Measurements from ENCODE around the gene ZC3H13.
"Not testable (repeated sequence)": the region's sequence is repeated elsewhere in the genome, so short reads cannot be mapped to it uniquely, and the experiment has no call there.

ZC3H13 gene

GRCh38 chr13:46004491-46004890 is 48.1 kb downstream of the ZC3H13 start:
- peak; percentile 25 for DNase-seq

DNA sequence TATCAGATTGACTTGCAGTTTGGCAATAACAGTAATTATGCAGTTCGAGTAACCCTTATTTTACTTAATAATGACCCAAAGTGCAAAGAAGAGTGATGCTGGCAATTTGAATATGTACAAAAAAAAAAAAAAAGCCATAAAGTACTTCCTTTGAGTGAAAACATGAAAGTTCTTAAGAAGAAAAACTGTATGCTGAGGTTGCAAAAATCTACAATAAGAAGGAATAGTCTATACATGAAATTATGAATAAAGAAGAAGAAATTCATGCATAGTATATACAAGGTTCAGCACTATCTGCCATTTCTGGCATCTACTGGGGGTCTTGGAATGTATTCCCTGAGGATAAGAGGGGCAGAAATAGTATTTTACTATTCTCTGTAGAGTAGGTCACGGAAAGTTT is 55.9 kb downstream of the ZC3H13 start:
- DNase-seq, result no peak

- DNase-seq, result no peak
Observed at GRCh38 chr13:45995245-45995644, 57.3 kb downstream of the ZC3H13 start.

GRCh38 chr13:45994752-45995151 is 57.8 kb downstream of the ZC3H13 start:
- DNase-seq, result no peak

DNA sequence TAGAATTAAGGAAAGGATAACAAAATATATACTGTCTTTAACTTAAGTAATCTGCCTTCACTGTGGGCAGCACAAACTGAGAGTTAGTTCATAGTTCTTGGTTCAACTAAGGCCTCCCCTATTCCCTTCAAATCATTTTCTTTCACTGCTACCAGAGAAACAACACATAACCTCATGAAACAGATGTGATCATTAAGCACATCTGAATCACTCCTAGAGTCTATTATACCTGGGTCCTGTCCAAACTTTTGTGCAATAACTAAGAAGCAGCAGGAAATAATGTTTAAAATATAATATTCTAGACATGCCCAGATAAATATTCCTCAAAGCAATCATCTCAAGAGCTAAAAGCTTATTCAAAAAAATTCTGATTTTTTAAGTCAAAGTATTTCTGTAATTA is 62.9 kb downstream of the ZC3H13 start:
- DNase-seq, result no peak

GRCh38 chr13:45981127-45981526 is 71.4 kb downstream of the ZC3H13 start:
- not testable (repeated sequence) for DNase-seq

- DNase-seq, result no peak
Observed at GRCh38 chr13:45975337-45975736, 77.2 kb downstream of the ZC3H13 start.

DNA sequence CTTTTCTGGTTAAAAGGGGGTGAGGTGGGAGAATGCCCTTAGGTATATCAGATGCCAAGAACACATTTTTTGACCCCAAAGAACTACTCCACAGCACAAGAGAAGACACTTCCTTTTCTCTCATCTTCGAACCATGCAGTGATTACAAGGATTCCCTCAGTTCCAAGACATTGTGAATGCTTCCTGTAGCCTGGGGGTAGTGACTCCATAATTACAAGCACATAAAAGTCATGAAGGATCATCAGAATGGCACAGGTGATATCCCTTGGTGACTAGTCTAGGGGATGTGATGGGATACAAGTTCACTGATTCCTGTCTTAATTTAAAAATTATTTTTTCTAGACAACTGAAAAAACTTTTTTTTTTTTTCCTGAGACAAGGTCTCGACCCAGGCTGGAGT is 78.0 kb downstream of the ZC3H13 start:
- DNase-seq, result no peak

DNA sequence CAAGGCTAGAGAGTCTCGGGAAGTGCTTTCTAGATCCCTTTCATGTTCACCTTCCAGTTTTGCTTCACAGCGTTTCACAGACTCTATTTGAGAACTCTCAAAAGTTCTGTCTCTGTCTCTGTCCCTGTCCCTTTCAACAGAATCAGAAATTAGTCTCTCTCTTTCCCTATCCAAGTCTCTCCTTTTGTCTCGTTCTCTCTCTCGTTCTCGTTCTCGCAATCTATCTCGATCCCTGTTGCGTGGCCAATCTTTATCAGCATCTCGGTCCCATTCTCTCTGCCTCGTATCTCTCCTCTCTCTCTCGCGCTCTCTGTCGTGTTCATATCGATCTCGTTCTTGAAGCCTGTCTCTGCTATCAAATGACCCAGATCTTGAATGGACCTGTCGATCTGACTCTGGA is 85.0 kb downstream of the ZC3H13 start:
- DNase-seq, result no peak

DNA sequence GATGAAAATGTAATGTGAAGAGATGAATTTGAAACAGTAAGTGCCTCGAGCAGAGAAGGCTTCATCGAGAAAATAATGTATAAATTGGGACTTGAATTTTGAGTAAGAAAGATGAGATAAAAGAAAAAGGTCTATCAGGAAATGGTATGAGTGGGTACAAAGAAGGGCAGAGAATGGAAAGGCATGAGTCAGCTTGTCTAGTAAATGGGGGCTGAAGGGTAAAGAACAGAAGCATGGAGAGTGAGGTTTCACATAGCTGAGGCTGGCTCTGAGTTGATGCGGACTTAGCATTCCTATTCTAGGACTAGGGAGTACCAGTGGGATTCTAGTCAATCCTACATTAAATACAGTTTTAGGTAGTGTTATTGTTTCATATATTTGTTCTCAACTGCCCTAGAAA is 85.8 kb downstream of the ZC3H13 start:
- DNase-seq, result no peak

DNA sequence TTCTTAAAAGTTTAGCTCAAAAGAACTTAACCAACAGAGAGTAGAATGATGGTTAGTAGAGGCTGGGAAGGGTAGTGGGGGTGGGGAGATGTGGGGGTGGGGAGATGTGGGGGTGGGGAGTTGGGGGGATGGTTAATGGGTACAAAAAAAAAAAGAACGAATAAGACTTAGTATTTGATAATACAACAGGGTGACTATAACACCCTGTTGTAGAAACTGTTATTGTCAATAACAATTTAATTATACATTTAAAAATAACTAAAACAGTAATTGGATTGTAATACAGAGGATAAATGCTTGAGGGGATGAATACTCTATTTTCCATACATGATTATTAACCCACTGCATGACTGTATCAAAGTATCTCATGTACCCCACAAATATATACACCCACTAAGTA is 91.1 kb downstream of the ZC3H13 start:
- no peak for DNase-seq

DNA sequence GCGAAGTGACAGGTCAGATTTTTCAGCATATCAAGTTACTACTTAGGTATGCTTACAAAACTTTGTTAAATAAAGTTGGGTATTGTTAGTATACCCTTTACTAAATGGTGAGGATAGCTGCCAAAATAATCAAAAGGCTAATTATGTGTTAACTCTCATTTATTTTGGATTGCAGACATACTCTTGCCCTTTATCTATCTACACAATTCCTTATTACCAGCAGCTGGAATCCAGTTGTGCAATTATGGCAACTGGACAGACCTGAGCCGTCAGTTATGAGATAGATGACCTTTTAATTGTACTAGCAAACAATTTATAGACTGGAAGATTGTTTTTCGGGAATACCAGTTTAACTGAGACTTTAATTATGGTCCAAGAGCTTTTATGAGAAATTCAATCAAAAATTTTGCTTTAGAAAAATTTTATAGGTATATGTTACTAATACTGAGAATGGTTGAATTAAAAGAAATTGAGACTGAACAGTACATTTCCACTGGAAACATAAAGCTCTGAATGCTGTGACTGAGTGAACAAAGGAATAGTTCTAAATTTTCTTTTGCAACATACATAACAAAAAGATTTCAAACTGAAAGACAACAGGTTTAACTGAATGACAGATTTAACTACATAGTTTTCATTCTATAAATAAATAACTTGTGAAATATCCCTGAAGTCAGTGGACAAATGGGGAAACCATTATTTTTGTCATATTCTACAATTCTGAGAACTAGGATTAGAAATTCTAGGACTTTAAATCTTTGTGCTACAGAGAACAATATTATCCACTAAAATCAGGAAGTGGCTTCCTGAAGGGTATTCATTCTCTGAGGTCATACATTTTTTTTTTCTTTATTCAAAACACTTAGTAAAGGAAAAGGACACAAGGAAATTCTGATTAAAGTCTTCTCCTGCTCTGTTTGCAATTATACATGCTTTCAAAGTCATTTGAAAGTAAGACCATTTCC is 97.4 kb downstream of the ZC3H13 start:
- peak; percentile 46 for DNase-seq

DNA sequence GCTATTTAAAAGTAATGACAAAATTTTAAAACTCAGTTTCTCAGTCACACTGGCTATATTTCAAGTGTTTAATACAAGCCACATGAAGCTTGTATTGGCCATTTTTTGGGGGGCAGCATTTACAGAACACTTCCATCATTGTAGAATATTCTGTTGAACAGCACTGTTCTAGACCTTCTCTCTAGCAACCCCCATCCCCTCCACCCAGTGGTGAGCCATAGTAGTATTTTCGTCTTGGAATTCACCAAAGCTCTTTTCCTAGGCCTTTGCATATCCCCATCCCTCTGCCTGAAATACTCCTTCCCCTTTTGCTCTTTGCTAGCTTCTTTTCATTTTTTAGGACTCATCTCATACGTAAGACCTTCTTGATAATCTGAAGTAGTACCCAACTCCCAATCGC is 99.5 kb downstream of the ZC3H13 start:
- DNase-seq, result no peak

DNA sequence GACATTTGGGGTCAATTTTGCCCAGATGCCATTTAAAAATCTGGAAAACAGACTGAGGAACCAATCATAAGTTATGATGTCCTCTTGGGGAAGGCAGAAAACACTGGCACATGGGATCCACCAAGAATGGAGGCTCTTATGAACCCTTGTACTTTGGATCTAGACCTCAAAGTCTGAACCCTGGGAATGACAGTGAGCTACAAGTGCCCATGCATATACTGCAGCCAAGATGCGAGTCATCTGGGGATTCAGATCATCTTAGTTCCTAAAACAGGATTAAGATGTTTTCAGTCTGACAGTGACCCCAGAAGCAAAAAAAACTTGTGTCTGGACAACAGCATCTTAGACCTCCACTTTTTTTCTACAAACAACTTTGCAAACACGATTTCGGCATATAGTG is 100.8 kb downstream of the ZC3H13 start:
- peak; percentile 53 for DNase-seq

DNA sequence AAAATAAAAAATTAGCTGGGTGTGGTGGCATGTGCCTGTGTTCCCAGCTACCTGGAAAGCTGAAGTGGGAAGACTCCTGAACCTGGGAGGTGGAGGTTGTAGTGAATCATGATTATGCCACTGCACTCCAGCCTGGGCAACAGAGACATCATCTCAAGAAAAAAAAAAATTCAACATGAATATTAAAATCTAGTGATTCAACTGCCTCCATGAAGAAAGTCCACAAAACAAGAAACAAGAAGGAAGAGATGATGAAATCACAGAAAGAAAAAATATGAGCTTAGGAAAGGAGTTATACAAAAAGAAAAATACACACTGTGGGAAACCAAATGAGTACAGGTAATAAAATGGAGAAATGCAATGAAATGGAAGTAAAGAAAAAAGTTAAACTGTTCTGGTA is 101.4 kb downstream of the ZC3H13 start:
- peak; percentile 32 for DNase-seq

DNA sequence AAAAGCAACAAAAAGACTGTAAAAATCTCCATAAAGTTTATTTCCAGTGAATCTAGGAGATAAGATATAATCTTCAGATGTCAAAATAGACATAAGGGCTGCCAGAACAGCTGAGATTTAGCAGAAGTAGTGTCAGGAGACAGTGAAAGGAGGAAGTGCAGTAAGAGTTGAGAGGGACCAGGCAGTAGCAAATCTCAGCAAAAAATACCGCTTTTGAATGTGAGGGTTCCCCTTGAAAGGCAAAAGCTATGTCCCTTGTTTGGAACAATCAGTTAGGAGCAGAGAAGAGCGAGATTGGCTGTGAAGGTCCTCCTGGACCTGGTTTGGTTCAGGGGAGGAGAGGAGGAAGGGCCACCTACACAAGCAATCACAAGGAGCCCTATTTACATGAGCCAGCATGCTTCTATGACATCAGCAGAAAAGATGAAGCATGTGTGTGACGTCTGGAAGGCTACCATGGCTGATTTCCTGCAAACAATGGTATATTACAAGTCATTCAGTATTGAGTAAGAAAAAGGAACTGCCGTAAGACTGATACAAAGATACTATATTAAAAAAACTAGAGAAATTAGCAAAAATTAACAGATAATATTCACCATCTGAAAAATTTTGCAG is 102.1 kb downstream of the ZC3H13 start:
- DNase-seq, result peak; percentile 87

DNA sequence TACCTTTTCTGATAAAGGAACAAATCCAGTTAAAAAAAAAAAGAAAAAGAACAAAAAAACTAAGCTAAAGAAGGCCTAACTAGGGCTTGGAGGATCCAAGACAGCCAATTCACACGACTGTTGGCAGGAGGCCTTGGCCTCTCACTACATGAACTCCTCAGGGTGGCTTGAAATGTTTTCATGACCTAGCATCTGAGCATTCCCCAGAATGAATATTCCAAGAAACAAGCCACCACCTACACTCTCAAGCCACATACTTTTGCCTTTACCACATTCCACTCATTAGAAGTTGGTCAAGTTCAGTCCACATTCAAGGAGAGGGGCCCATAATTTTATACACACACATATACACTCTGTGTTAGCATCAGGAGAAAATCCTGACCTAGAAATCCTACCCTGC is 103.4 kb downstream of the ZC3H13 start:
- DNase-seq, result no peak

DNA sequence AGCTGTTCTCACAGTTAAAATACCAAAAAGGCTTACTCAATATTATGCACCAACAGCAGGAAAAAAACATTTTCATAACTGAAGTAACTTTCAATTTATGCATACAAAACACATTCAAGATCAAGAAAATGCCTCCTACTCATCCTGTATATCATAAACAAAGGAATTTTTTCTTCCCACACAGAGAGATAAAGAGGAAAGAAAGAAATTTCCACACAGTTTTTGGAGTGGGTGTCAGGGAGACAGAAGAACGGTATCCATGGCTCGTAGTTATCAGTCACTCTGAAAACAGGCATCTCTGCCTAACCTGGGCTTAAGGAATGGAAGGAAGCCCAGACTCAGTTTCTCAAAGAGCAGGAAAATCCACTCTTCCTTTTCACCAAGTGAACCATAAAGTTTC is 108.6 kb downstream of the ZC3H13 start:
- DNase-seq, result peak; percentile 29

- no peak for DNase-seq
Observed at GRCh38 chr13:45943120-45943519, 109.4 kb downstream of the ZC3H13 start.

- DNase-seq, result no peak
Observed at GRCh38 chr13:45941261-45941660, 111.3 kb downstream of the ZC3H13 start.

- peak; percentile 64 for DNase-seq
Observed at GRCh38 chr13:45940061-45940460, 112.5 kb downstream of the ZC3H13 start.

DNA sequence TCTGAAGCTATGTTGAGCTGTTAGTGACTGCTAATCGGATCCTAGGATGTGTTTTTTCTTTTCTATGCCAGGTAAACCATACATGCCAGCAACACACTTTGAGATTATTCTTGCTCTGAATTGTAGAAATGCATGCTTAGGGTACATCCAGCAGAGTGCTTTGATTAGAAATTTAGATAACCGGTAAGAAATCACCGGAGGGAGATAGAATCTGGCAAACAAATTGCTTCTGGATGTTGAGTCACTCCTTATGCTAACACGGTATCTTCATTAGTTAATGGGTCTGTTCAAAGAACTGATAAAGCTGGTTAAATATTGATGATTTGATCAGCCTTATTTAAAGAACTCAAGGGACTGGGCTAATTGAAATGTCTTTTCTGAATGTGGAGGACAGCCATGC is 115.9 kb downstream of the ZC3H13 start:
- no peak for DNase-seq

GRCh38 chr13:45934283-45934682 is 118.3 kb downstream of the ZC3H13 start:
- DNase-seq, result no peak

DNA sequence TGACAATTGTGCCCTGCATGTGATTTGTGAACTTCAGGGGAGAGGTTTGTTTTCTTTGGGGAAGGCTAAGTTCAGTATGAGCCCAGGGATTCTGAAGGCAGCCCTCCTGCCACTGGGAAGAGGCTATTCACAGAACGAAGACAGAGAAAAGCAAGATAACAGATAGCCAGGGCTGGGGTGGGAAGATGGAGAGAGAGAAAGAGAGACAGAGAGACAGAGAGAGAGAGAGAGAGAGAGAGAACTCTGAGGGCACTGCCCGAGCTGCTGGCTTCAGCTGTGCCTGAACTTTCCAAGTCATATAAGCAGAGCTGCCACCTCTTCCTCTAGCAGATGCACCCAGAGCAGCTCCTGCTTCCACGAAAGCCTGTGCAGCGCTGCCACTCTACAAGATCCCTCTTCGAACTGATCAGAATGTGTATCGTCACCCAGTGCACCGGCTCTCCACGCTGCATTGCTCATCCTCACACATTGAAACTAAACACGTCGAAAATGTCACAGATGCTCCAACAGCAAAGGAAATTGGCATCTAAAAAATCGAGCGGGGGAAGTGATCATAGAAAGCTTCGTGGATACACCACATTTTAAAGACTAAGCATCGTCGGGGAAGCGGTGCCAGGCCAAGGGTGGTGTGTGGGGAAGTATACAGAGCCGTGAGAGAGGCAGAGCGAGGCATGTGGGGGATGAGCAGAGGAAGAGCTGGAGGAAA is 119.2 kb downstream of the ZC3H13 start:
- no peak for DNase-seq

Data from suppressor macrophage treated with lipopolysaccharide for 4 hours (primary cell).